Adrenal gland (tissue), 12 donors: ENCODE measurements around the gene GGPS1. TPM values are rescaled to one million over a fixed set of nuclear protein-coding genes. Genes with fewer than 3 reads are reported as not detected.

ENCODE experiments used
- DNase-seq, 7 donors: peaks; one replicate each; pipeline ENCODE4 v3.0.0-alpha.2; 2019 to 2020
- H3K27ac ChIP-seq, 5 donors: fragments of 200-600 bp; sonication (generic) in 4 of 5; 1 replicate in 3 of 5; 2 replicates in 2 of 5; pipeline versions ENCODE4 v1.5.1 to v1.8.0; 2016 to 2020; ENCODE audit warnings: mild to moderate bottlenecking in 1 of 5
- H3K27me3 ChIP-seq: fragments of 200-600 bp; 2 replicates; pipeline ENCODE4 v1.8.0; 2021
- H3K36me3 ChIP-seq, 2 donors: fragments of 200-600 bp; replicated peaks in 1 of 2; 1 replicate in 1 of 2; 2 replicates in 1 of 2; pipeline versions ENCODE4 v1.5.1 to v1.8.0; 2018 to 2022
- H3K4me1 ChIP-seq, 2 donors: fragments of 200-600 bp; replicated peaks in 1 of 2; 1 replicate in 1 of 2; 2 replicates in 1 of 2; pipeline versions ENCODE4 v1.5.1 to v1.8.0; 2018 to 2021
- H3K4me3 ChIP-seq, 4 donors: fragments of 200-600 bp; sonication (generic) in 3 of 4; one replicate each; pipeline ENCODE4 v1.5.1; 2016 to 2018
- H3K9me3 ChIP-seq, 3 donors: fragments of 200-600 bp; sonication (generic) in 1 of 3; replicated peaks in 1 of 3; 1 replicate in 2 of 3; 2 replicates in 1 of 3; pipeline versions ENCODE4 v1.5.1 to v1.8.0; 2016 to 2021
- POLR2A ChIP-seq, 2 donors: fragments of 450-650 bp; IDR thresholded peaks; one replicate each; pipeline ENCODE4 v1.6.1; 2017; ENCODE audit warnings: antibody characterized with exemption in 2 of 2, mild to moderate bottlenecking in 2 of 2, moderate library complexity in 1 of 2
- WGBS, 4 donors: extraction: QIAGEN DNeasy Blood & Tissue Kit in 2 of 4; methylation state at CpG; one replicate each; pipeline versions ENCODE4 v1.1.5 to v1.1.7; 2013 to 2017; 5-methylcytosine and 5-hydroxymethylcytosine counted together
- intact Hi-C, 2 donors: fragments of 100-400 bp; cut with DNase I; formaldehyde crosslinking; loops; one replicate each; pipeline versions ENCODE4 v1.14.1 to v1.15.0; 2022 to 2023
- polyA plus RNA-seq, 3 donors: library from polyadenylated mRNA; stranded (reverse); fragments of 200-250 nt in 2 of 3; fragments of 350-450 nt in 1 of 3; fragmentation: Illumina TruSeq in 1 of 3; extraction: RNeasy Lipid Tissue Mini Kit (QIAGEN cat#74804) in 1 of 3; gene quantifications; one replicate each; pipeline ENCODE4 v1.2.3, GENCODE V29; 2013 to 2014
- total RNA-seq, 9 donors: library from RNA; depleted of rRNA in 4 of 9; stranded (reverse); fragments of >200 nt in 4 of 9; fragments of 120-200 nt in 1 of 9; fragmentation: NEBNext Ultra II Directional in 1 of 9; extraction: Animal tissue kit (Norgen Biotek cat#: 25700) in 1 of 9; gene quantifications; one replicate each; pipeline versions ENCODE4 v1.1.0 to v1.2.4, GENCODE V29; 2013 to 2023
- TF ChIP-seq, protein P1 (sequence below), 6 experiments: fragments of 450-650 bp in 4 of 6; fragments of 200-600 bp in 2 of 6; sonication (generic) in 1 of 6; IDR thresholded peaks; 1 replicate in 5 of 6; 2 replicates in 1 of 6; pipeline versions ENCODE4 v1.5.1 to v1.8.0; 2016 to 2021; ENCODE audit warnings: antibody characterized with exemption in 6 of 6, mild to moderate bottlenecking in 2 of 6, moderate library complexity in 1 of 6
- donor health status: healthy with polysubstance abuse.
- donor health status: Bipolar disorder and iron deficiency.
- donor health status: DM: yes; HTN: yes; CAD: no.
- donor health status: DM: no; HTN: no; CAD: no.
- donor health status: DM: no; HTN: no; CAD: no.
- donor health status: DM: yes; HTN: yes; CAD: no.

GGPS1 gene
- total and polyA plus RNA-seq, 12 donors = 12.6 to 63.7 (median 34.6) TPM

DNA sequence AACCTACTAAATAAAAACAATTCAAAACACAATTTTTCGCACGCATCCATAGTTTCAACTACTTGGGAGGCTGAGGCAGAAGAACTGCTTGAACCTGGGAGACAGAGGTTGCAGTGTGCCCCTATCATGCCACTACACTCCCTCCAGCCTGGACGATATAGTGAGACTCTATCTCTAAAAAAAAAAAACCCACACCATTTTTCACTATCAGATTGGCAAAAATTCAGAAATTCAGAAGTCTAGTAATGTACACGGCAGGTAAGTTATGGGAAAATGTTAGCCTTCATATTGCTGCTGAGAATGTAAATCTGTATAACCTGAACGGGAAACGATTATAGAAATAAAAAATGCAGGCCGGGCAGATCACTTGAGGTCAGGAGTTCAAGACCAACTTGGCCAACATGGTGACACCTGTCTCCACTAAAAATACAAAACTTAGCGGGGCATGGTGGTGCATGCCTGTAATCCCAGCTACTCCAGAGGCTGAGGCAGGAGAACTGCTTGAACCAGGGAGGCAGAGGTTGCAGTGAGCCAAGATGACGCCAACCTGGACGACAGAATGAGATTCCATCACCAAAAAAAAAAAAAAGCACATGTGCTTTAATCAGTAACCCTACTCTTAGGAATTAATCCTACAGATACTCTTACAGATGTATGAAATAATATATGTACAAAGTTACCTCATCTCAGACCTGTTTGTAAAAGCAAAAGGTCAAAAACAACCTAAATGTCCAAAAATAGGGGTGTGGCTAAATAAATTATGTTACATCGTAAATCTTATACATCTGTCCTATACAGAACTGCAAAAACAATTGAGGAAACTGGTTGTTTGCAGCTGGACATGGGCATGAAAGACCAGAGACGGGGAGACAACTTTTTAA, 38.3 kb upstream of the GGPS1 start:
- Histone ChIP-seq H3K27me3 (no peaks in the 10 kb centered on the region), H3K4me1 (peaks cover 0 to 42% of the 10 kb centered on the region in 2 donors), H3K27ac (no peak overlapping the region), H3K36me3 (no peaks in the 10 kb centered on the region), H3K9me3 (no peaks in the 10 kb centered on the region), H3K4me3 (no peak overlapping the region)
- intact Hi-C loops = no loop called here
- no peak for TF ChIP-seq POLR2A (IDR thresholded peaks at IDR 0.05)
- TF ChIP-seq, protein P1, sequence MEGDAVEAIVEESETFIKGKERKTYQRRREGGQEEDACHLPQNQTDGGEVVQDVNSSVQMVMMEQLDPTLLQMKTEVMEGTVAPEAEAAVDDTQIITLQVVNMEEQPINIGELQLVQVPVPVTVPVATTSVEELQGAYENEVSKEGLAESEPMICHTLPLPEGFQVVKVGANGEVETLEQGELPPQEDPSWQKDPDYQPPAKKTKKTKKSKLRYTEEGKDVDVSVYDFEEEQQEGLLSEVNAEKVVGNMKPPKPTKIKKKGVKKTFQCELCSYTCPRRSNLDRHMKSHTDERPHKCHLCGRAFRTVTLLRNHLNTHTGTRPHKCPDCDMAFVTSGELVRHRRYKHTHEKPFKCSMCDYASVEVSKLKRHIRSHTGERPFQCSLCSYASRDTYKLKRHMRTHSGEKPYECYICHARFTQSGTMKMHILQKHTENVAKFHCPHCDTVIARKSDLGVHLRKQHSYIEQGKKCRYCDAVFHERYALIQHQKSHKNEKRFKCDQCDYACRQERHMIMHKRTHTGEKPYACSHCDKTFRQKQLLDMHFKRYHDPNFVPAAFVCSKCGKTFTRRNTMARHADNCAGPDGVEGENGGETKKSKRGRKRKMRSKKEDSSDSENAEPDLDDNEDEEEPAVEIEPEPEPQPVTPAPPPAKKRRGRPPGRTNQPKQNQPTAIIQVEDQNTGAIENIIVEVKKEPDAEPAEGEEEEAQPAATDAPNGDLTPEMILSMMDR (IDR thresholded peaks at IDR 0.05) = no peak
- WGBS, 4 donors = 85 to 88% (median 87%) methylated on average over 12 of the region's 12 CpGs
- no peak for DNase-seq

DNA sequence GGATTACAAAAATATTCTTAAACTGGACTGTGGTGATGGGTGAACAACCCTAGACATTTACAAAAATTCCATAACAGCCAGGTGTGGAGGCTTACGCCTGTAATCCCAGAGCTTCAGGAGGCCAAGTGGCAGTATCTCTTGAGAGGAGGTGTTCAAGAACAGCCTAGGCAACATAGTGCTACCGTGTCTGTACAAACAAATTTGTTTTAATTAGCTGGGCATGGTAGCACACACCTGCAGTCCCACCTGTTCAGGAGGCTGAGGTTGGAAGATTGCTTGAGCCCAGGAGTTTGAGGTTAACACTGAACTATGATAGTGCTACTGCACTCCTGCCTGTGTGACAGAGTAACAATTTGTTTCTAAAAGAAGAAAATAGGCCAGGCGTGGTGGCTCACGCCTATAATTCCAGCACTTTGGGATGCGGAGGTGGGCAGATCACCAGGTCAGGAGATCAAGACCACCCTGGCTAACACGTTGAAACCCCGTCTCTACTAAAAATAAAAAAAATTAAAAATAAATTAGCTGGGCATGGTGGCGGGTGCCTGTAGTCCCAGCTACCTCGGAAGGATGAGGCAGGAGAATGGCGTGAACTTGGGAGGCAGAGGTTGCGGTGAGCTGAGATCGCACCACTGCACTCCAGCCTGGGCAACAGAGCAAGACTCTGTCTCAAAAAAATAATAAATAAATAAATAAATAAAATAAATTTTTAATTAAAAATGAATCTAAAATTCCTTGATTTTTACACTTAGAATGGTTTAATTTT, 37.4 kb upstream of the GGPS1 start:
- Histone ChIP-seq H3K27ac (no peak overlapping the region), H3K4me3 (no peak overlapping the region), H3K4me1 (peaks cover 3 to 43% of the 10 kb centered on the region in 2 donors), H3K9me3 (no peaks in the 10 kb centered on the region), H3K27me3 (no peaks in the 10 kb centered on the region), H3K36me3 (no peaks in the 10 kb centered on the region)
- WGBS, 4 donors = 90 to 93% (median 91%) methylated on average over 12 of the region's 12 CpGs
- TF ChIP-seq, protein P1 (IDR thresholded peaks at IDR 0.05) = no peak
- no peak for TF ChIP-seq POLR2A (IDR thresholded peaks at IDR 0.05)
- DNase-seq = no peak
- intact Hi-C loops = no loop called here

DNA sequence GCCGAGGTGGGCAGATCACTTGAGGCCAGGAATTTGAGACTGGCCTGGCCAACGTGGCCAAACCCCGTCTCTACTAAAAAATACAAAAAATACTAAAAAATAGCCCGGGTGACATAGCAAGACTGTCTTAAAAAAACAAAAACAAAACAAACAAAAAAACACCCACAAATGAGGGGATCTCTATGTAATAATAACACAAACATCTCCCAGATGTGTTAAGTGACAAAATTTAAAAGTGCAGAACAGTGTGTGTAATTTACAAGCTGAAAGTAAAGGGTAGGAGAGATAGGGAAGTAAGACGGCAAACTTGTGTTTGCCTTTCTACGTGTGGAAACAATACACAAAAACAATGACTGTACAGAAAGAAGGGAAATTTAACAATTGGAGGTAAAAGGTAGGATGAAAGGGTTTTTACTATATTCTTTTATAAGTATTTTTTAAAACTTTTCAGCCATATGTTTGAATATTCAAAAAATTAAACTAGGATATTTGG, 36.7 kb upstream of the GGPS1 start:
- TF ChIP-seq POLR2A (IDR thresholded peaks at IDR 0.05) = no peak
- TF ChIP-seq, protein P1 (IDR thresholded peaks at IDR 0.05) = no peak
- Histone ChIP-seq H3K27me3 (no peaks in the 10 kb centered on the region), H3K9me3 (no peaks in the 10 kb centered on the region), H3K27ac (no peak overlapping the region), H3K36me3 (no peaks in the 10 kb centered on the region), H3K4me1 (peaks cover 8 to 42% of the 10 kb centered on the region in 2 donors), H3K4me3 (no peak overlapping the region)
- DNase-seq = no peak
- WGBS, 4 donors = 70 to 78% (median 76%) methylated on average over 6 of the region's 6 CpGs
- intact Hi-C loops = no loop called here

DNA sequence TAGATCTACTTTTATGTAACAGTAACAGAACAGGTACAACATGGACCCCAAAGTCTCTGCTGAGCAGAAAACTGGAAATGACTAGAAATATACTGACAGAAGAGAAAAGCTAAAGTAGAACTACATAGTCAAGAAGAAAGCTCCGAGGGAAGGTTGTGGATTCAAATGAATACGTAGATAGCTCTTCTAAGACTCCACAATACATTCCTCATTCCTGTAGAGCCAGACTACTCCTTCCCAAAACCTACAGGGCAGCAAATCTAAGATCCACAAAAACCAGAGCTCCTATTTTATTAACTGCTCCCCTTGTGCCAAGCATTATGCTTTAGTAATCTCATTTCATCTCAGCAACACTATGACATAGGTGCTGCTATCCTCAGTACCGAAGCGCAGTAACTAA, 35.6 kb upstream of the GGPS1 start:
- no peak overlapping the region for H3K27ac ChIP-seq
- H3K36me3 ChIP-seq = no peaks in the 10 kb centered on the region
- H3K4me3 ChIP-seq = no peak overlapping the region
- no peaks in the 10 kb centered on the region for H3K9me3 ChIP-seq
- TF ChIP-seq POLR2A (IDR thresholded peaks at IDR 0.05) = no peak
- H3K4me1 ChIP-seq = peaks cover 8 to 37% of the 10 kb centered on the region in 2 donors
- no peak for DNase-seq
- no peaks in the 10 kb centered on the region for H3K27me3 ChIP-seq
- 91 to 93% (median 92%) methylated on average over 4 of the region's 4 CpGs for WGBS, 4 donors
- intact Hi-C loops = no loop called here
